NCI-H146 (cell line): Measurements from ENCODE around the gene CYP3A5.
"Not testable (repeated sequence)": the region's sequence is repeated elsewhere in the genome, so short reads cannot be mapped to it uniquely, and the experiment has no call there.

Experiments
- DNase-seq: peaks from one replicate; lab custom pipeline; 2025; lab: John Stamatoyannopoulos, UW

The CYP3A5 gene

GRCh38 chr7:99685871-99686608, 6.2 kb upstream of the CYP3A5 start:
- not testable (repeated sequence) for DNase-seq

- no peak for DNase-seq
These were observed 5.4 kb upstream of the CYP3A5 start for GRCh38 chr7:99685129-99685758.

- DNase-seq, result no peak
These were observed 780 bp downstream of the CYP3A5 start for GRCh38 chr7:99679032-99679399.

GRCh38 chr7:99677648-99678045, 2.1 kb downstream of the CYP3A5 start:
- no peak for DNase-seq

GRCh38 chr7:99677013-99677647, 2.7 kb downstream of the CYP3A5 start:
- no peak for DNase-seq

GRCh38 chr7:99674995-99675742, 4.6 kb downstream of the CYP3A5 start:
- no peak for DNase-seq

- no peak for DNase-seq
These were observed 7.2 kb downstream of the CYP3A5 start for GRCh38 chr7:99672573-99672972.

GRCh38 chr7:99669782-99670181, 10.0 kb downstream of the CYP3A5 start:
- DNase-seq, result no peak

GRCh38 chr7:99668541-99668940, 11.3 kb downstream of the CYP3A5 start:
- DNase-seq, result no peak

- no peak for DNase-seq
These were observed 12.6 kb downstream of the CYP3A5 start for GRCh38 chr7:99667179-99667578.

- DNase-seq, result no peak
These were observed 13.8 kb downstream of the CYP3A5 start for GRCh38 chr7:99666013-99666395.

- DNase-seq, result no peak
These were observed 14.3 kb downstream of the CYP3A5 start for GRCh38 chr7:99665312-99666012.

- not testable (repeated sequence) for DNase-seq
These were observed 21.9 kb downstream of the CYP3A5 start for GRCh38 chr7:99657879-99658278.

- not testable (repeated sequence) for DNase-seq
These were observed 25.2 kb downstream of the CYP3A5 start for GRCh38 chr7:99654626-99655025.

GRCh38 chr7:99653754-99654153, 26.0 kb downstream of the CYP3A5 start:
- DNase-seq, result no peak

- not testable (repeated sequence) for DNase-seq
These were observed 26.5 kb downstream of the CYP3A5 start for GRCh38 chr7:99653269-99653668.

- DNase-seq, result no peak
These were observed 27.1 kb downstream of the CYP3A5 start for GRCh38 chr7:99652671-99653070.

GRCh38 chr7:99651290-99651689, 28.5 kb downstream of the CYP3A5 start:
- DNase-seq, result no peak

GRCh38 chr7:99648843-99649242, 31.0 kb downstream of the CYP3A5 start:
- DNase-seq, result no peak

- DNase-seq, result no peak
These were observed 34.2 kb downstream of the CYP3A5 start for GRCh38 chr7:99645590-99645989.

GRCh38 chr7:99644431-99644830, 35.4 kb downstream of the CYP3A5 start:
- DNase-seq, result no peak

- DNase-seq, result no peak
These were observed 36.3 kb downstream of the CYP3A5 start for GRCh38 chr7:99643464-99643863.
